GM21515 (cell line): ENCODE results near the gene FGF4.
"Not testable (repeated sequence)": the region's sequence is repeated elsewhere in the genome, so short reads cannot be mapped to it uniquely, and the experiment has no call there.

Experiments
- ATAC-seq: cut with Tn5 transposase; IDR thresholded peaks from one replicate; pipeline ENCODE4 v1.9.1; 2021; ENCODE audit not compliant: unreplicated experiment

FGF4 gene

GRCh38 chr11:69773626-69774353, 1.4 kb downstream of the FGF4 start:
- no peak for ATAC-seq

GRCh38 chr11:69771466-69771865, 3.7 kb downstream of the FGF4 start:
- no peak for ATAC-seq

- ATAC-seq: no peak
Measured at GRCh38 chr11:69770540-69770939, 4.6 kb downstream of the FGF4 start.

GRCh38 chr11:69765498-69765995, 9.6 kb downstream of the FGF4 start:
- no peak for ATAC-seq

GRCh38 chr11:69764918-69765317, 10.2 kb downstream of the FGF4 start:
- ATAC-seq: not testable (repeated sequence)

- ATAC-seq: no peak
Measured at GRCh38 chr11:69760319-69760718, 14.8 kb downstream of the FGF4 start.

- no peak for ATAC-seq
Measured at GRCh38 chr11:69752890-69753289, 22.3 kb downstream of the FGF4 start.

GRCh38 chr11:69750875-69751597, 24.1 kb downstream of the FGF4 start:
- ATAC-seq: no peak

- no peak for ATAC-seq
Measured at GRCh38 chr11:69750108-69750850, 24.9 kb downstream of the FGF4 start.

GRCh38 chr11:69748637-69749036, 26.5 kb downstream of the FGF4 start:
- no peak for ATAC-seq

- ATAC-seq: no peak
Measured at GRCh38 chr11:69746752-69747742, 28.1 kb downstream of the FGF4 start.

GRCh38 chr11:69746140-69746539, 29.0 kb downstream of the FGF4 start:
- no peak for ATAC-seq

- ATAC-seq: no peak
Measured at GRCh38 chr11:69745201-69745600, 29.9 kb downstream of the FGF4 start.

GRCh38 chr11:69744435-69744834, 30.7 kb downstream of the FGF4 start:
- no peak for ATAC-seq

GRCh38 chr11:69734841-69735240, 40.3 kb downstream of the FGF4 start:
- ATAC-seq: no peak

GRCh38 chr11:69734367-69734766, 40.8 kb downstream of the FGF4 start:
- no peak for ATAC-seq

GRCh38 chr11:69732910-69733309, 42.2 kb downstream of the FGF4 start:
- ATAC-seq: no peak

- ATAC-seq: no peak
Measured at GRCh38 chr11:69731110-69731509, 44.0 kb downstream of the FGF4 start.

GRCh38 chr11:69730500-69730899, 44.6 kb downstream of the FGF4 start:
- no peak for ATAC-seq

- no peak for ATAC-seq
Measured at GRCh38 chr11:69729252-69729651, 45.9 kb downstream of the FGF4 start.
